ENCODE measurements around the gene DDX20. TPM values are rescaled to one million over a fixed set of nuclear protein-coding genes. Genes with fewer than 3 reads are reported as not detected.

The DDX20 gene
- total and polyA plus RNA-seq, 8 donors = 0.58 to 55.6 (median 9.6) TPM

GRCh38 chr1:111769517-111770146, 13.9 kb downstream of the DDX20 start:
- Histone ChIP-seq H3K27ac (peak overlapping the region in 1 of 5 donors; percentile 19), H3K4me3 (no peak overlapping the region), H3K36me3 (peaks cover 20 to 46% (median 39%) of the 10 kb centered on the region in 4 donors), H3K4me1 (peaks cover 0 to 6% (median 3%) of the 10 kb centered on the region in 4 donors), H3K27me3 (no peaks in the 10 kb centered on the region), H3K9me3 (no peaks in the 10 kb centered on the region)
- peak in 1 of 2 donors; percentile 86 for DNase-seq
- TF ChIP-seq EP300 (IDR thresholded peaks at IDR 0.05) (no peak), CTCF (IDR thresholded peaks at IDR 0.05) (peak in 5 of 7 experiments; percentile 64 to 83 (median 74))
- 26 to 38% (median 31%) methylated on average over 6 of the region's 6 CpGs for WGBS, 5 donors
- intact Hi-C loops (cut with DNase I; ENCODE audit: low total_unique reads) = loop anchor here (10.0 kb wide), 1 partner anchor 55 kb away; no protein-coding TSS in a partner anchor

- H3K4me1 ChIP-seq = peaks cover 0 to 6% (median 3%) of the 10 kb centered on the region in 4 donors
- no peaks in the 10 kb centered on the region for H3K9me3 ChIP-seq
- peak overlapping the region in 2 of 5 donors; percentile 15 to 30 for H3K27ac ChIP-seq
- peaks cover 10 to 40% (median 26%) of the 10 kb centered on the region in 4 donors for H3K36me3 ChIP-seq
- WGBS, 5 donors = 79 to 92% (median 85%) methylated on average over 4 of the region's 4 CpGs
- no peak for TF ChIP-seq POLR2A (IDR thresholded peaks at IDR 0.05)
- TF ChIP-seq POLR2AphosphoS5 (IDR thresholded peaks at IDR 0.05) = no peak
- TF ChIP-seq CTCF (IDR thresholded peaks at IDR 0.05) = no peak
- no peak for TF ChIP-seq EP300 (IDR thresholded peaks at IDR 0.05)
- no peaks in the 10 kb centered on the region for H3K27me3 ChIP-seq
- intact Hi-C loops (cut with DNase I; ENCODE audit: low total_unique reads) = no loop called here
- no peak overlapping the region for H3K4me3 ChIP-seq
- no peak for DNase-seq
Measured at GRCh38 chr1:111770916-111771315, 15.2 kb downstream of the DDX20 start.

- Histone ChIP-seq H3K4me3 (no peak overlapping the region), H3K27me3 (no peaks in the 10 kb centered on the region), H3K36me3 (peaks cover 0 to 35% (median 2%) of the 10 kb centered on the region in 4 donors), H3K27ac (no peak overlapping the region), H3K9me3 (no peaks in the 10 kb centered on the region), H3K4me1 (peaks cover 0 to 3% (median 0%) of the 10 kb centered on the region in 4 donors)
- TF ChIP-seq CTCF (IDR thresholded peaks at IDR 0.05) = no peak
- TF ChIP-seq EP300 (IDR thresholded peaks at IDR 0.05) = no peak
- TF ChIP-seq POLR2A (IDR thresholded peaks at IDR 0.05) = no peak
- TF ChIP-seq POLR2AphosphoS5 (IDR thresholded peaks at IDR 0.05) = no peak
- no peak for DNase-seq
- intact Hi-C loops (cut with DNase I; ENCODE audit: low total_unique reads) = no loop called here
- 73 to 86% (median 77%) methylated on average over 9 of the region's 9 CpGs for WGBS, 5 donors
Measured at GRCh38 chr1:111775966-111776365, 20.3 kb downstream of the DDX20 start.

- Histone ChIP-seq H3K27ac (no peak overlapping the region), H3K4me3 (no peak overlapping the region), H3K27me3 (no peaks in the 10 kb centered on the region), H3K9me3 (no peaks in the 10 kb centered on the region), H3K4me1 (no peaks in the 10 kb centered on the region), H3K36me3 (peaks cover 0 to 35% (median 2%) of the 10 kb centered on the region in 4 donors)
- TF ChIP-seq POLR2AphosphoS5 (IDR thresholded peaks at IDR 0.05) = no peak
- no peak for TF ChIP-seq CTCF (IDR thresholded peaks at IDR 0.05)
- TF ChIP-seq POLR2A (IDR thresholded peaks at IDR 0.05) = no peak
- no peak for TF ChIP-seq EP300 (IDR thresholded peaks at IDR 0.05)
- intact Hi-C loops (cut with DNase I; ENCODE audit: low total_unique reads) = no loop called here
- DNase-seq = no peak
- 65 to 80% (median 67%) methylated on average over 2 of the region's 2 CpGs for WGBS, 5 donors
Measured at GRCh38 chr1:111776391-111776790, 20.7 kb downstream of the DDX20 start.
